GM19239 (cell line): ENCODE data around the gene MAD1L1.

Experiments
- DNase-seq: peaks from one replicate; pipeline ENCODE4 v3.0.0; 2011; ENCODE audit warnings: low spot score; ENCODE audit not compliant: insufficient read length
- FAIRE-seq: peaks from 2 replicates; lab custom pipeline; 2011; peaks lifted over from hg19 to GRCh38; lab: Jason Lieb, UNC

The MAD1L1 gene

DNA sequence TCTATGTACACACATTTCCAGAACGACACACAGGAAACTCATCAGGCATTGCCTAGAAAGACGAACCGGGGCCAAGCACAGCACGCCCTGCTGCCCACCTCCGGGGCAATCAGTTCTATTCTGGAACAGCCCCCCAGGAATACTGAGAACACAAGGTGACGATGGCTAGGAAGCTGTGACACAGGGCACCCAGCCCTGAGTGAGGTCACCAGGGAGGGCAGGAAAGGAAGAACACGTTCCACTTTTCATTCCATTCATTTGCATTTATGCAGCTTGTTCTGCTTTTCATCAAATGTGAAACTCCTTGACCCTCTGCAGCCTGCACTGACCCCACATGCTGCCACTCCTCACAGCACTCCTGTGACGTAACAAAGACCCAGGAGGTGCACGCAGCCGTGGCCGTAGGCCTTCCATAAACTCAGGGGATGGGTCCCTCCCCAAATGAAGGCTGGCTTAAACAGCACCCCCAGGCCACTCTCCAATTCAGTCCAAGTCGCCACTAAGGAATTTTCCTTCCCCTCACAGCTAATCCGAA is 28.9 kb downstream of the MAD1L1 start:
- no peak for FAIRE-seq
- DNase-seq = no peak

GRCh38 chr7:2202901-2203765 is 29.6 kb downstream of the MAD1L1 start:
- FAIRE-seq (no peak), DNase-seq (no peak)

GRCh38 chr7:2202361-2202761 is 30.4 kb downstream of the MAD1L1 start:
- DNase-seq = no peak
- FAIRE-seq = no peak

- no peak for DNase-seq
Measured at GRCh38 chr7:2201686-2202360, 30.9 kb downstream of the MAD1L1 start.

GRCh38 chr7:2201128-2201527 is 31.6 kb downstream of the MAD1L1 start:
- FAIRE-seq (no peak), DNase-seq (no peak)

More at GRCh38 chr7:2201686-2202360, 30.9 kb downstream of the MAD1L1 start:
- FAIRE-seq = no peak

DNA sequence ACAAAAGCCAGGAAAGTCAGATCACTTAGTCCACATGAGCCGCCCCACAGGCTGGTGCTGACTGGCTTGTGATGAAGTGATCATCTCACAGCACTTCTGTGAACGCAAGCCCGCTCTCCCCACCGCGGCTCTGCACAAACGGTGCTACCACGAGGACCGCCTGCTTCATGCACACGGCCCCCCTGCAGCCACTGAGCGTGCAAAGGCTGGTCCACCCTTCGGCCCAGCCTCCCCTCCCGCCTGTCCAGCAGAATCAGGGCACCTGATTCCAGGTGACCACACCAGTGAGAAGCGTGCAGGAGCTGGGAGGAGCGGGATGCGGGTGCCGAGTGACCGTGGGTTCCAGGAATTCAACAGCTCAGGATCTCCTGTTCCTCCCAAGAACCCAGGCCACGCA is 32.2 kb downstream of the MAD1L1 start:
- no peak for DNase-seq
- no peak for FAIRE-seq

DNA sequence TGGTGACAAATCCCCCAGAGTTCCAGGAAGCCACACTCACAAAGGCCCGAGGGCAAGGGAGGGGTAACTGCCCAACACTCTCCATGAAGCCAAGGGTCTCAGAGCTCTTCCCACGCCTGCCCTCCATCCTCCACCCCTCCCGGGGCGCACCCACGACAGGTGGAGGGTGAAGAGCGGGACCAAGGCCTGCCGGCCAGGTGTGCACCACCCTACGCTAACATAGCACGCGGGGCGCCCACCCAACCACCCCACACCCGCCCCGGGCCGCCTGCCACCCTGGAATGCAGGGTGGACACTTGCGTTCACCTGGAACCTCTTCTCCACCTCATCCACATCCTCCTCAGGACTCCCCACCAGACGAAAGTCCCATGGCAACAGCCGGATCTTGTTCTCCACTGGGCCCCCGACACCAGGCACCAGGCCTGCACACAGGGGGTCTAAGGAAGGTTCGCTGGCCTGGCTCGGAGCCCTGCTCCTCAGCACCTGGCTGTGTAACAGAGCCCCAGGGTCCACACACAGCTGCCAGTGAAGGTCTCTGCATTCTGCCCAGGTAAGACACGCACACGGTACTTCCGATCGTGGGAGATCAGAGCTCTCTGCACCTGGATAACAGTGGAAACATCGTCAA is 32.7 kb downstream of the MAD1L1 start:
- FAIRE-seq (no peak), DNase-seq (no peak)

DNA sequence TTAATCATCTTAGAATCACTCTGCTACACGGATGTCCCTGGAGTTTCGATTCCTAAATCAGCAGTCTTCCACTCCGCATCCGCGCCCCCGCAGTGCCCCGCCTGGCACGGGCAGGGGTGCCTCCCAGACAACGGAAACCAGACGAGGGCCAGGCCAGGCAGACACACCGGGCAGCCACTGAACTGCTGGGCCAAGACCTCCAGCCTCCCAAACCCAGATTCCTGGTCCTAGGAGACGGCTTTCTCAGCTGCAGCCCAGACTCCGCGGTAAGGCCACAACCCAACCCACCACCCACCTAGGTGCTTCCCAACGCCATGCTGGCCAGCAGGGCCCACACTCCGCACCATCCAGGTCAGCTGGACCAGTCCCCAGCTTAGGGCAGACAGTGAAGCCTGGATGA is 33.2 kb downstream of the MAD1L1 start:
- FAIRE-seq (no peak), DNase-seq (no peak)

- DNase-seq (no peak), FAIRE-seq (no peak)
Measured at GRCh38 chr7:2198760-2199159, 34.0 kb downstream of the MAD1L1 start.

DNA sequence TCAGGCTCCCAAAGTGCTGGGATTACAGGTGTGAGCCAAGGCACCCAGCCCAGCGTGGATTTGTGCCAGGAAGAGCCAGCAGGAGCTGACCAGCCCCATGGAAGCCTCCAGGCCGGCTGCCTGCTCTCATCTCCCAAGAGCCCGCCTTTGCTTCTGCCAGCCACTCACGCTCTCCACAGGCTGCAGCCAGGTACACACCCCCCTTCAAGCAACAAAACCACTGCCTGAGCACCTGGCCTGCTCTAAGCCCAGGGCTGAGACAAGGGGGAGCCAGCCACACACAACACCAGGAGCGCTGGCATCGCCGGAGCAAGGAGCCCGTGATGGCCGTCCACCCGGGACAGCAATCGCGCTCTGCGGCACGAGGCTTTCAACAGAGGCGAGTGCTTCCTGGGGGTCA is 34.5 kb downstream of the MAD1L1 start:
- DNase-seq = no peak
- no peak for FAIRE-seq

DNA sequence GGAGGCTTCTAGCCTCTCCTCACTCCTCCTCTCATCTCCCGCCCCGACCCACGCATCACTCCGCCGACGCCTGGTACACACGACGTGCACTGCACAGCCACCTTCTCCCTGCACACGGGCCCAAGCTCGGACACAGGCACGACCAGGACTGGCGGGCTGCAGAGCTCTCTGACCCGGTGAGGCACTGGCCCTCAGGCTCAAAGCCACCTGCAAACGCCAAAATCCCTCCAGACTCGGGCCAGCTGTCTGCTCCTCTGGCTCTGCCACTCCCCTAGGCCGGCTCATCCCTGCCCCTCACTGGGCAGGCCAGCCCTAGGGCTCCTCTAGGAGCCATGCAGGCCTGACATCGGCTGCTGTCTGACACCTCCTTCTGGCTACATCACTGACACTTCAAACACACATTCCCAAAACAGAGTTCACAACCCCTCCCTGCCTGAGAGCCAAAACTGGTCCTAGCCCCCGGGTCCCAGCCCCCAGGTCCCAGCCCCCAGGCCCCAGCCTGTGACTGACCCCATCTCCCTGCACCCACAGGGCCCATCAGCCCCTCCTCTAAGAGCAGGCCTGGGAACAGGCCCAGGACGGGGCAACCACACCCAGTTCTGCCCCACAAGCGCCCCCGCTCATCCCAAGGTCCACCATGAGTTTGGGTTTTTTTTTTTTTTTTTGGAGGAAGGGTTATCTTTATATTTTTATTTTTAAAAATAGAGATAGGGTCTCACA is 35.1 kb downstream of the MAD1L1 start:
- DNase-seq = no peak
- FAIRE-seq = no peak

DNA sequence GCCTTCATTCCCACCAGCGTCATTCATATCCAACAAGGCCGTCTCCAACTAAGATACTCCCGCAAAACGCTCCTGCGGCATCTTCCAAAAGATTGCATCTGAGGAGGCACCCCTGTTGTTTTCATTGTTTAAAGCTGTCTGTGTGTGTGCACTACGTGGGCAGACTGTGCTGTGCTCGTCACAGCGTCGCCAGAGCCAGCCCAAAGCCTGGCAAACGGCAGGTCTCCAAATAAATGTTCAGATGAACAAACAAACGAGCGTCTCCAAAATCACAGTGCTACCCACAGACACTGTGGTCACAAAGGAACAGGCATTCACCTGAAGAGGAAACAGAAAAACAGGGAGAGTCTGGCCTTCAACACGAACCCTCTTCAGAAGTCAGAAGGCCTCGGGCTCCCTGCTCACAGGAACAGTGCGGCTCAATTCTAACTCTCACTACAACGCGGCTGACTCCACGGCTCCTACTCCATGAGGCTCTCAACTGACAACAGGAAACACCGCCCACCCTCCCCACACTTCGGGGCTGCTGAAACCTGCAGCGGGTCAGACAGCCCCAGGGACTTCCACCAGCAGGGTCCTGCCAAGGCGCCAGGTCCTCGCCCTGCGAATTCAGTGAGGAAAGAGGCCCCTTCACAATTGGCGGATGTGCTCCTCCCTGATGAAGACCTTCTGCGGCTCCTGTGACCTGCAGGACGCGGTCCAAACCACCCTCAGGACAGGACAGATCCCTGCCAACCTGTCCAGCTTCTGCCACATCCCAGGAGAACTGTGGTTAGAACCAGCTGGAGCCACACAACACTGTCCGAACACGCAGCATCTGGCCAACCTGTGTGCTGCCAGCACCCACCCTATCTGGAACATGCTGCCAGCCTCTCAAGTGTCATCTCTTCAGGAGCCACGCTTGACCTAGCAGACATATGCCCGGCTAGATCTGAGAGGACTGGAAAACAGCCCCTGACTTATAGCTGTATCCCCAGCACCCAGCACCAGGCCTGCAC is 36.1 kb downstream of the MAD1L1 start:
- FAIRE-seq = no peak
- DNase-seq = no peak

- DNase-seq (no peak), FAIRE-seq (no peak)
Measured at GRCh38 chr7:2195400-2196246, 37.1 kb downstream of the MAD1L1 start.

DNA sequence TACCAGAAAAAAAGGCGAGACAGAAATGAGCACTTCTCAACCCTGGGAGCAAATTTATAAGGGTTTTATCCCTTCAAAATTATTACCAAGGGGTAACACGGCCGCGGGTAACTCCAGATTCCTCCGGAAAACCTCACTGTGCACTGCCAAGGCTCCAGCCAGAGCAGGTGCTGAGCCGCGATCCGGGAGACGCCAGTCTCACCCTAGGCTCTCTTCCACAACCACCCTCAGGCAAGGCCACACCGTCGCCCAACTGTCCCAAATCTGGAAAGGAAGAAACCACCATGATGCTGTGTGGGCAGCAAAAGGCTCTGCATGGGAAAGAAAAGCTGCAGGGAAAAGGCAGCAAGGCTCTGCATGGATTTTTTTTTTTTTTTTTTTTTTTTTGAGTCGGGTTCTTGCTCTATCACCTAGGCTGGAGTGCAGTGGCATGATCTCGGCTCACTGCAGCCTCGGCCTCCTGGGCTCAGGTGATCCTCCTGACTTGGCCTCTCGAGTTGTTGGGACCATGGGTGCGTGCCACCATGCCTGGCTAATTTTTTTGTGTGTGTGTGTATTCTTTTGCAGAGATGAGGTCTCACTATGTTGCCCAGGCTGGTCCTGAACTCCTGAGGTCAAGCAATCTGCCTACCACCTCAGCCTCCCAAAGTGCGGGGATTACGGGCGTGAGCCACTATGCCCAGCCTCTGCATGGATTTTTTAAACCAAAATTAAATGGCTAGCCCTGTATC is 39.0 kb downstream of the MAD1L1 start:
- DNase-seq (no peak), FAIRE-seq (no peak)

GRCh38 chr7:2192831-2193534 is 39.8 kb downstream of the MAD1L1 start:
- DNase-seq (no peak), FAIRE-seq (no peak)

DNA sequence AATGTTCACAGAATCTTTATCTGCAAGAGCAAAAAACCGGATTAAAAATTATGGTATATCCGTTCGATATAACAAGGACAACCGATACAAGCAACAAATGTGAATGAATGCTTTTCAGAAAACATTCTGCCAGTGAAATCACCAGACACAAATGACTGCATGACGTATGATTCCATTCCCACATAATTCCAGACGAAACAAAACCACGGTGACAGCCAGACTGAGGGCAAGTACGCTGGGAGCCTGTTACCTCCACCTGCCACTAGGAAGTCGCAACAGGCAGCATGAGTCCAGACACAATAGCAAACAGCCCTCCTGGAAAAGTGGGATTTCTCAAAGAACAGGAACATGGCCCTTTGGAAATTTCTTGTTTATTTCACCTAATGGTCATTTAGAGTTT is 41.7 kb downstream of the MAD1L1 start:
- no peak for FAIRE-seq
- DNase-seq = no peak

DNA sequence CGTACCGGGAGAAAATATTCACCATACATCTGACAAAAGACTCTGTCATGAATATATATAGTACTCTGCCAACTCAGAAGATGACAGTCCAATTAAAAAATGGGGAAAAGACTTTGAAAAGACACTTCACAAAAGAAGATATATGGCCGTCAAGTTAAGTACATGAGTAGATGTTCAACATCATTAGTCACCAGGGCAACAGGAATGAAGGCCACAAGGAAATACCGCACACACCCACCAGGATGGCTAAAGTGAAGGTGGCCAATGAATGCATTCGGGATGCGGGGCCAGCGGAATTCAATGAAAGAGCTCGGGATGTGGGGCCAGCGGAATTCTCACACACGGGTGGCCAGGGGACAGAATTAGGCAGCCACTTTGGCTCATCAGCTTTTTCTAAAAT is 42.2 kb downstream of the MAD1L1 start:
- no peak for DNase-seq

More for the DNA sequence above, 42.2 kb downstream of the MAD1L1 start:
- FAIRE-seq = no peak
